K562 (cell line): ENCODE measurements around the gene TOR1AIP1. TPM values are rescaled to one million over a fixed set of nuclear protein-coding genes. Genes with fewer than 3 reads are reported as not detected.

Source experiments
- ATAC-seq: fragments of 200-7000 bp; cut with Tn5 transposase; 3 replicates; pipeline ENCODE4 v1.9.1; 2020; ENCODE audit warnings: moderate library complexity
- BruUV-seq: library from RNA; stranded (reverse); fragments of 400-500 nt; replicated peaks from 2 replicates; lab custom pipeline; 2021; lab: Mats Ljungman, UMichigan
- CTCF ChIA-PET: fragments of 300-600 bp; formaldehyde crosslinking; extraction: SDS; loops from one replicate; lab custom pipeline; 2021; ENCODE audit warnings: low intra/inter-chr PET ratio; lab: Yijun Ruan, JAX
- POLR2A ChIA-PET: fragments of 300-600, 350-650 bp; sonication (Branson Sonifier 250); formaldehyde crosslinking; extraction: SDS; loops from one replicate; lab custom pipeline; 2021; ENCODE audit warnings: antibody characterized with exemption, inconsistent platforms; lab: Yijun Ruan, JAX
- DNase-seq, 4 experiments: peaks; one replicate each; pipeline versions ENCODE4 v3.0.0 to v3.0.0-alpha.2; 2011 to 2018; ENCODE audit warnings: low spot score in 3 of 4, mixed read lengths in 3 of 4; ENCODE audit errors: extremely low read depth in 1 of 4
- FAIRE-seq: peaks from 2 replicates; lab custom pipeline; 2011; peaks lifted over from hg19 to GRCh38; lab: Jason Lieb, UNC
- H2AFZ ChIP-seq: 2 replicates; pipeline ENCODE4 v1.6.0; 2011; ENCODE audit warnings: low read depth, low read length, control low read depth, inconsistent platforms
- H3K27ac ChIP-seq: fragments of 200-600 bp; 3 replicates; pipeline ENCODE4 v1.8.0; 2011; ENCODE audit warnings: low read depth, mild to moderate bottlenecking, control low read depth, inconsistent platforms, low read length, moderate library complexity, mixed read lengths; ENCODE audit errors: extremely low read depth
- H3K27me3 ChIP-seq, 2 experiments: fragments of 300-600 bp in 1 of 2; 2 replicates in 1 of 2; 3 replicates in 1 of 2; pipeline versions ENCODE4 v1.6.0 to v1.8.0; 2011; ENCODE audit warnings: inconsistent platforms in 2 of 2, low read length in 2 of 2, mild to moderate bottlenecking in 1 of 2, mixed read lengths in 1 of 2, moderate library complexity in 1 of 2; ENCODE audit not compliant: control insufficient read depth in 2 of 2, insufficient read depth in 2 of 2
- H3K36me3 ChIP-seq: fragments of 300-600 bp; 3 replicates; pipeline ENCODE4 v1.8.0; 2011; ENCODE audit warnings: mild to moderate bottlenecking, low read length, inconsistent platforms; ENCODE audit not compliant: control insufficient read depth, insufficient read depth
- H3K4me1 ChIP-seq, 2 experiments: fragments of 200-600 bp in 1 of 2; replicated peaks in 1 of 2; 2 replicates in 1 of 2; 3 replicates in 1 of 2; pipeline versions ENCODE4 v1.5.1 to v1.8.0; 2011; ENCODE audit warnings: inconsistent platforms in 2 of 2, low read length in 2 of 2, mild to moderate bottlenecking in 1 of 2, mixed read lengths in 1 of 2, moderate library complexity in 1 of 2; ENCODE audit not compliant: control insufficient read depth in 2 of 2, insufficient read depth in 2 of 2
- H3K4me2 ChIP-seq: 2 replicates; pipeline ENCODE4 v1.6.1; 2011; ENCODE audit warnings: low read length, control low read depth, inconsistent platforms, mixed read lengths; ENCODE audit not compliant: insufficient read depth
- H3K4me3 ChIP-seq: fragments of 200-600 bp; sonication (generic), shearing (Covaris generic); 2 replicates; pipeline ENCODE4 v1.5.1; 2016; ENCODE audit warnings: control low read depth, inconsistent platforms
- H3K79me2 ChIP-seq: fragments of 200-600 bp; 3 replicates; pipeline ENCODE4 v1.8.0; 2011; ENCODE audit warnings: low read length, inconsistent platforms; ENCODE audit not compliant: control insufficient read depth, insufficient read depth
- H3K9ac ChIP-seq, 2 experiments: 2 replicates each; pipeline versions ENCODE4 v1.6.0 to v1.6.1; 2011; ENCODE audit warnings: low read depth in 2 of 2, low read length in 2 of 2, control low read depth in 1 of 2, inconsistent platforms in 1 of 2, mild to moderate bottlenecking in 1 of 2, mixed read lengths in 1 of 2; ENCODE audit not compliant: insufficient read depth in 1 of 2
- H3K9me1 ChIP-seq: one replicate; pipeline ENCODE4 v1.6.0; 2011; ENCODE audit warnings: inconsistent platforms, mild to moderate bottlenecking, low read length, moderate library complexity; ENCODE audit not compliant: control insufficient read depth, insufficient read depth
- H3K9me3 ChIP-seq: replicated peaks from 2 replicates; pipeline ENCODE4 v1.5.1; 2011; ENCODE audit warnings: low read depth, low read length, inconsistent platforms; ENCODE audit not compliant: control insufficient read depth, insufficient read depth
- H4K20me1 ChIP-seq: replicated peaks from 2 replicates; pipeline ENCODE4 v1.6.1; 2011; ENCODE audit warnings: low read length, inconsistent platforms, mixed read lengths; ENCODE audit not compliant: control insufficient read depth, insufficient read depth
- CC2D1A ChIP-seq: fragments of 450-650 bp; IDR thresholded peaks from 2 replicates; pipeline ENCODE4 v1.6.1; 2017; ENCODE audit warnings: mild to moderate bottlenecking
- KLF13 ChIP-seq: fragments of 450-650 bp; IDR thresholded peaks from 2 replicates; pipeline ENCODE4 v1.6.1; 2016; ENCODE audit warnings: missing genetic modification characterization, low read depth, mild to moderate bottlenecking, missing compliant biosample characterization, moderate library complexity, borderline replicate concordance
- MEIS2 ChIP-seq: fragments of 450-650 bp; IDR thresholded peaks from 2 replicates; pipeline ENCODE4 v1.6.1; 2014; ENCODE audit warnings: mild to moderate bottlenecking; ENCODE audit not compliant: partially characterized antibody
- NCOA4 ChIP-seq: fragments of 450-650 bp; IDR thresholded peaks from 2 replicates; pipeline ENCODE4 v1.6.1; 2018; ENCODE audit warnings: mild to moderate bottlenecking; ENCODE audit not compliant: partially characterized antibody
- PATZ1 ChIP-seq: fragments of 250-450 bp; sonication (Bioruptor Pico); IDR thresholded peaks from 2 replicates; pipeline ENCODE4 v1.5.0; 2020; ENCODE audit warnings: mild to moderate bottlenecking, borderline replicate concordance
- PHF8 ChIP-seq: fragments of 200-600 bp; sonication (generic); IDR thresholded peaks from 2 replicates; pipeline ENCODE4 v1.6.1; 2012; ENCODE audit warnings: mixed run types, mild to moderate bottlenecking, inconsistent platforms, low read length, moderate library complexity, borderline replicate concordance
- VEZF1 ChIP-seq: fragments of 200-800 bp; sonication (Bioruptor generic); IDR thresholded peaks from 2 replicates; pipeline ENCODE4 v1.6.1; 2017; ENCODE audit warnings: missing genetic modification characterization, missing compliant biosample characterization
- ZBTB1 ChIP-seq: sonication (generic); formaldehyde crosslinking; IDR thresholded peaks from 2 replicates; pipeline ENCODE4 v1.8.1; 2023; ENCODE audit warnings: missing genetic modification reagents, low read depth, mild to moderate bottlenecking, borderline replicate concordance
- ZNF551 ChIP-seq: fragments of 250-450 bp; sonication (Bioruptor Pico); IDR thresholded peaks from 2 replicates; pipeline ENCODE4 v1.5.0; 2021; ENCODE audit warnings: mild to moderate bottlenecking, moderate library complexity
- ZNF583 ChIP-seq: fragments of 250-450 bp; sonication (Bioruptor Pico); IDR thresholded peaks from 2 replicates; pipeline ENCODE4 v1.4.0; 2020
- WGBS: fragments of 100-300 bp; shearing (Covaris generic); methylation state at CpG from one replicate; pipeline ENCODE4 v1.1.6; 2016; ENCODE audit warnings: low coverage, mixed read lengths; ENCODE audit not compliant: insufficient coverage; ENCODE audit errors: missing lambda C conversion rate; 5-methylcytosine and 5-hydroxymethylcytosine counted together
- in situ Hi-C: fragments of 300-500 bp; cut with MboI; formaldehyde crosslinking; loops from 4 replicates; pipeline ENCODE4 v1.15.0; 2018; ENCODE audit warnings: inconsistent platforms, mixed read lengths
- intact Hi-C: fragments of 100-400 bp; cut with micrococcal nuclease; formaldehyde crosslinking; loops from 2 replicates; pipeline ENCODE4 v1.14.2; 2022
- polyA plus RNA-seq, 8 experiments: library from polyadenylated mRNA; depleted of rRNA in 4 of 8; stranded (reverse) in 5 of 8; unstranded in 3 of 8; fragments of >200 nt; fragmentation: Nextera tagmentation in 2 of 8; fragmentation: Illumina TruSeq in 1 of 8; extraction: Ambion mirVana in 2 of 8; extraction: Trizol in 1 of 8; gene quantifications; 2 replicates each; pipeline versions ENCODE4 v1.2.1 to v1.2.3, GENCODE V29; 2011 to 2014; ENCODE audit warnings: inconsistent platforms in 1 of 8, missing spikeins in 1 of 8
- total RNA-seq, 7 experiments: library from RNA; depleted of rRNA in 6 of 7; stranded (reverse); fragments of >200 nt in 6 of 7; fragmentation: Illumina TruSeq in 2 of 7; extraction: Trizol in 2 of 7; gene quantifications; 2 replicates each; pipeline versions ENCODE4 v1.2.1 to v1.2.3, GENCODE V29; 2011 to 2021; ENCODE audit warnings: low replicate concordance in 1 of 7

TOR1AIP1 gene
- total and polyA plus RNA-seq, 9 of the 15 experiments (the other 6 are each of a cell fraction or from before 2014, with no cell fraction given), result 18.1 to 46.9 (median 35.5) TPM

GRCh38 chr1:179883745-179884138 is 1.7 kb downstream of the TOR1AIP1 start:
- Histone ChIP-seq H3K9ac (peak overlapping the region; percentile 97 to 98; a peak in 3 of 4 replicates), H3K4me2 (peak overlapping the region; percentile 98), H3K27ac (peak overlapping the region; percentile 98; the same call in 2 of the 3 replicates), H3K4me3 (peak overlapping the region; percentile 87), H3K4me1 (peaks cover 9% of the 10 kb centered on the region in 2 experiments; a peak in 4 of 5 replicates), H3K9me3 (no peaks in the 10 kb centered on the region), H3K27me3 (no peaks in the 10 kb centered on the region), H3K36me3 (peaks cover 41% of the 10 kb centered on the region; the same call in 2 of the 3 replicates), H4K20me1 (no peaks in the 10 kb centered on the region), H2AFZ (peak overlapping the region; percentile 98; the same call in 1 of the 2 replicates), H3K9me1 (no peaks in the 10 kb centered on the region), H3K79me2 (peaks cover 48% of the 10 kb centered on the region)
- WGBS, result 12% methylated on average over 4 of the region's 4 CpGs
- FAIRE-seq (peak; percentile 29), DNase-seq (peak; percentile 35 to 65 (median 41)), ATAC-seq (no peak)
- BruUV-seq, result no TSS peak
- ChIA-PET POLR2A (interaction anchor here (0.7 to 2.1 kb wide), 12 partner anchors 16 to 287 kb away, joined by 3 to 10 read pairs (median 4); no protein-coding TSS in a partner anchor), CTCF (interaction anchor here (0.6 kb wide), 1 partner anchor 65 kb away, joined by 3 read pairs; no protein-coding TSS in a partner anchor)
- in situ Hi-C loops (no loop called here), intact Hi-C loops (loop anchor here (2.0 to 10.0 kb wide), 2 partner anchors 71 to 171 kb away; partner anchors contain the start of gene CEP350)
- TF ChIP-seq PHF8 (no peak), ZNF551 (CRISPR knock-in tag) (no peak), VEZF1 (peak; percentile 40; the same call in 1 of the 2 replicates), MEIS2 (peak; percentile 59), PATZ1 (CRISPR knock-in tag) (no peak), CC2D1A (no peak), KLF13 (tag) (no peak), ZNF583 (CRISPR knock-in tag) (no peak), ZBTB1 (no peak), NCOA4 (no peak)
